Heart left ventricle (tissue), 16 donors: ENCODE results near the gene CNIH2. TPM values are rescaled to one million over a fixed set of nuclear protein-coding genes. Genes with fewer than 3 reads are reported as not detected.

ENCODE experiments used
- ATAC-seq, 4 donors: fragments of 200-7000 bp; cut with Tn5 transposase; one replicate each; pipeline ENCODE4 v1.9.1; 2020 to 2022; ENCODE audit warnings: moderate library complexity in 4 of 4, mild to moderate bottlenecking in 3 of 4, moderate number of reproducible peaks in 1 of 4
- DNase-seq, 5 donors: peaks; one replicate each; pipeline ENCODE4 v3.0.0-alpha.2; 2020
- H3K27ac ChIP-seq, 12 donors: fragments of 200-600 bp; sonication (generic) in 4 of 12; one replicate each; pipeline versions ENCODE4 v1.5.0 to v1.8.0; 2016 to 2022; ENCODE audit warnings: mild to moderate bottlenecking in 2 of 12
- H3K27me3 ChIP-seq, 9 donors: fragments of 200-600 bp; sonication (generic) in 2 of 9; one replicate each; pipeline versions ENCODE4 v1.5.1 to v1.8.0; 2016 to 2022; ENCODE audit warnings: mild to moderate bottlenecking in 3 of 9
- H3K36me3 ChIP-seq, 9 donors: fragments of 200-600 bp; sonication (generic) in 2 of 9; one replicate each; pipeline versions ENCODE4 v1.5.0 to v1.8.0; 2018 to 2022; ENCODE audit warnings: mild to moderate bottlenecking in 2 of 9
- H3K4me1 ChIP-seq, 12 donors: fragments of 200-600 bp; sonication (generic) in 4 of 12; one replicate each; pipeline versions ENCODE4 v1.5.0 to v1.8.0; 2016 to 2022; ENCODE audit warnings: mild to moderate bottlenecking in 3 of 12
- H3K4me3 ChIP-seq, 12 donors: fragments of 200-600 bp; sonication (generic) in 4 of 12; one replicate each; pipeline versions ENCODE4 v1.5.0 to v1.8.0; 2017 to 2022; ENCODE audit warnings: mild to moderate bottlenecking in 9 of 12, moderate library complexity in 4 of 12
- H3K9me3 ChIP-seq, 12 donors: fragments of 200-600 bp; sonication (generic) in 4 of 12; one replicate each; pipeline versions ENCODE4 v1.5.0 to v1.8.0; 2016 to 2022; ENCODE audit warnings: mild to moderate bottlenecking in 1 of 12
- POLR2A ChIP-seq, 2 donors: fragments of 450-650 bp; IDR thresholded peaks; one replicate each; pipeline ENCODE4 v1.6.1; 2017; ENCODE audit warnings: antibody characterized with exemption in 2 of 2, mild to moderate bottlenecking in 2 of 2, moderate library complexity in 2 of 2
- WGBS, 4 donors: extraction: QIAGEN DNeasy Blood & Tissue Kit in 2 of 4; methylation state at CpG; one replicate each; pipeline versions ENCODE4 v1.1.5 to v1.1.7; 2013 to 2018; 5-methylcytosine and 5-hydroxymethylcytosine counted together
- intact Hi-C, 10 donors: fragments of 100-400 bp; cut with DNase I; formaldehyde crosslinking; loops; one replicate each; pipeline versions ENCODE4 v1.11.1 to v1.14.2; 2022
- polyA plus RNA-seq, 2 donors: library from polyadenylated mRNA; stranded (reverse); fragments of 200-250 nt; gene quantifications; one replicate each; pipeline ENCODE4 v1.2.3, GENCODE V29; 2013
- total RNA-seq, 9 donors: library from RNA; depleted of rRNA in 2 of 9; stranded (reverse); fragments of >200 nt in 2 of 9; fragmentation: NEBNext Ultra II Directional in 3 of 9; extraction: Animal tissue kit (Norgen Biotek cat#: 25700) in 3 of 9; gene quantifications; one replicate each; pipeline versions ENCODE4 v1.1.0 to v1.2.4, GENCODE V29; 2016 to 2023
- TF ChIP-seq, protein P1 (sequence below), 12 donors: fragments of 200-600 bp; sonication (generic) in 4 of 12; IDR thresholded peaks; one replicate each; pipeline versions ENCODE4 v1.5.0 to v1.8.0; 2018 to 2022; ENCODE audit warnings: antibody characterized with exemption in 12 of 12, mild to moderate bottlenecking in 5 of 12
- donor health status: ischemic (EF 13 %, LVEDD 7.1; RV severe dilation, severe dysfunction).
- donor health status: healthy with polysubstance abuse.
- donor health status: DM: no; HTN: yes; CAD: no.
- donor health status: DM: no; HTN: no; CAD: no.
- donor health status: ischemic (EF 25% LVEDD 6.9; RV normal size, moderate dysfunction).
- donor health status: ischemic (EF 25% LVEDD 5.7; RV mildly dilated, moderate dysfunction).
- donor health status: healthy.
- donor health status: DM: yes; HTN: yes; CAD: no.
- donor health status: ischemic (EF 35%, LVEDD 5.7; RV mildly dilated, moderate dysfunction).
- donor health status: nonischemic (EF 11% LVEDD 7.7; RV severe dilation, severe dysfunction).
- donor health status: DM: yes; HTN: yes; CAD: no.
- donor health status: PGD.
- donor health status: ischemic (EF 29% LVEDD 5.4; RV normal size, mild dysfunction).
- donor health status: nonischemic (EF 23%, LVEDD 6.1; RV moderate dilation, normal function).

The CNIH2 gene
- total and polyA plus RNA-seq, 11 donors = 0.08 to 0.40 (median 0.25) TPM; not detected in 8

DNA sequence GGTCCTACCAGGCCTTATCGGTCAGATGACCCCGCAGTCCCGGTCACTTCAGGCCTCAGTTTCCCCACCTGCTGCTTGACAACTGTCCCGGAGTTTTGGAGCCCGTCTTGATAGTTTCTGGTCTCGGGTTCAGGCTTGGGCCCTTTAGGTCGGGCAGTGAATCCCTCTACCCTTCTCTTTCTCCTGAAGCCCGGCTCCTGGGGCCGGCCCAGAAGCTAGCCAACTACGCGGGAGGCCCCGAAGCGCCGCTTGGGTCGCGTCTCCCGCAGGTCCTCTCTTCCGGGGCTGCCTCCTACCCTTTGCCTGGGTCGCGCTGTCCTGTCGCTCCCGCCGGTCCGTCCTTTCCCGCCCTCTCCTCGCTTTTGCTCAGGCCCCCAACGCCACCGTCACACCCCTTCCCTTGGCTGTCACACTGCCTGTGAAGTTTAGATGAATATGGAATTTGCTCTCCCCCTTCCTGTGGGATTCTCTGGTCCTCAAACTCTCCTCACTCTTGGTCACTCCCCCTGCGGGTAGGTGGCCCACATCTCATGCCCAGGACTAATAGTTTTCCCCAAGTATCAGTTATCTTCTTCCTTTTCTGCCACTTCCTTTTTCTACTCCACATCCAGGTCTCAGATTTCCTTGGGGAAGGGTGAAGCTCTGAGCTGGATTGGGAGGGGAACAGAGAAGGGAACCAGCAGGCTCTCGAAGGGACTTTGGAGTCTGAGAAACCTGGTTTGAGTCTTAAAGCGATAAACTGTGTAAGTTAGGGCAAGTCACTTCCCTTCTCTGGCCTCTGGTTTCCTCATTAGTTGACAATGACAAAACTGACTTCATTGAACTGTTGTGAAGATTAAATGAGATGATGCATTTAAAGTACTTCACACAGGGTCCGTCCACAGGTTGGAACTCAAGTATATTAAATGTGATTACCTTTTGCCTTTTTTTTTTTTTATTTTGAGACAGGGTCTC lies 8.7 kb upstream of the CNIH2 start:
- Histone ChIP-seq H3K27me3 (no peaks in the 10 kb centered on the region), H3K36me3 (peaks cover 4 to 48% (median 35%) of the 10 kb centered on the region in 9 donors), H3K9me3 (no peaks in the 10 kb centered on the region), H3K4me3 (peak overlapping the region; percentile 61 to 99 (median 92)), H3K27ac (peak overlapping the region; percentile 89 to 99 (median 97)), H3K4me1 (peaks cover 4 to 35% (median 27%) of the 10 kb centered on the region in 12 donors)
- WGBS, 4 donors = 3% methylated on average over 30 to 32 of the region's 32 CpGs
- no peak for ATAC-seq
- TF ChIP-seq, protein P1, sequence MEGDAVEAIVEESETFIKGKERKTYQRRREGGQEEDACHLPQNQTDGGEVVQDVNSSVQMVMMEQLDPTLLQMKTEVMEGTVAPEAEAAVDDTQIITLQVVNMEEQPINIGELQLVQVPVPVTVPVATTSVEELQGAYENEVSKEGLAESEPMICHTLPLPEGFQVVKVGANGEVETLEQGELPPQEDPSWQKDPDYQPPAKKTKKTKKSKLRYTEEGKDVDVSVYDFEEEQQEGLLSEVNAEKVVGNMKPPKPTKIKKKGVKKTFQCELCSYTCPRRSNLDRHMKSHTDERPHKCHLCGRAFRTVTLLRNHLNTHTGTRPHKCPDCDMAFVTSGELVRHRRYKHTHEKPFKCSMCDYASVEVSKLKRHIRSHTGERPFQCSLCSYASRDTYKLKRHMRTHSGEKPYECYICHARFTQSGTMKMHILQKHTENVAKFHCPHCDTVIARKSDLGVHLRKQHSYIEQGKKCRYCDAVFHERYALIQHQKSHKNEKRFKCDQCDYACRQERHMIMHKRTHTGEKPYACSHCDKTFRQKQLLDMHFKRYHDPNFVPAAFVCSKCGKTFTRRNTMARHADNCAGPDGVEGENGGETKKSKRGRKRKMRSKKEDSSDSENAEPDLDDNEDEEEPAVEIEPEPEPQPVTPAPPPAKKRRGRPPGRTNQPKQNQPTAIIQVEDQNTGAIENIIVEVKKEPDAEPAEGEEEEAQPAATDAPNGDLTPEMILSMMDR (IDR thresholded peaks at IDR 0.05) = peak in 2 of 12 donors; percentile 16
- no peak for TF ChIP-seq POLR2A (IDR thresholded peaks at IDR 0.05)
- no peak for DNase-seq
- intact Hi-C loops = loop anchor here in 1 of 10 donors (10.0 kb wide), 1 partner anchor 414 kb away; the partner anchor contains the start of gene CFL1

DNA sequence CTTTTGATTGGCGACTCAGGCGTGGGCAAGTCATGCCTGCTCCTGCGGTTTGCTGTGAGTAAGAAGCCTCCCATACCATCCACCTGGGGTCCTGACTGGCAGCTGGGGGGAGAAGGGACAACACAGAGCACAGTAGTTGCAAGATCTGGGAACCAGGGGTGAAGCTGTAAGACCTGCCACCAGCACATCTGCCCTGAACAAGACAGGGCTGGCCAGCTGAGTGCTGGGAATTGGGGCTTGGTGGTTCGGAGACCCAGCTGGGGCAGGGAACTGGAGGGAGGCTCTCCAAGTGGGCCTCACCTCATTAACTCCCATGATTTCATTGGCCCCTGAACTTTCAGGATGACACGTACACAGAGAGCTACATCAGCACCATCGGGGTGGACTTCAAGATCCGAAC lies 6.2 kb upstream of the CNIH2 start:
- ATAC-seq (no peak), DNase-seq (no peak)
- no peak for TF ChIP-seq POLR2A (IDR thresholded peaks at IDR 0.05)
- TF ChIP-seq, protein P1 (IDR thresholded peaks at IDR 0.05) = no peak
- intact Hi-C loops = no loop called here
- peaks cover 4 to 57% (median 48%) of the 10 kb centered on the region in 9 donors for H3K36me3 ChIP-seq
- H3K4me3 ChIP-seq = no peak overlapping the region
- no peaks in the 10 kb centered on the region for H3K27me3 ChIP-seq
- no peaks in the 10 kb centered on the region for H3K9me3 ChIP-seq
- no peak overlapping the region for H3K27ac ChIP-seq
- H3K4me1 ChIP-seq = peaks cover 0 to 31% (median 23%) of the 10 kb centered on the region in 12 donors
- 93 to 95% (median 94%) methylated on average over 4 to 7 of the region's 7 CpGs for WGBS, 4 donors

DNA sequence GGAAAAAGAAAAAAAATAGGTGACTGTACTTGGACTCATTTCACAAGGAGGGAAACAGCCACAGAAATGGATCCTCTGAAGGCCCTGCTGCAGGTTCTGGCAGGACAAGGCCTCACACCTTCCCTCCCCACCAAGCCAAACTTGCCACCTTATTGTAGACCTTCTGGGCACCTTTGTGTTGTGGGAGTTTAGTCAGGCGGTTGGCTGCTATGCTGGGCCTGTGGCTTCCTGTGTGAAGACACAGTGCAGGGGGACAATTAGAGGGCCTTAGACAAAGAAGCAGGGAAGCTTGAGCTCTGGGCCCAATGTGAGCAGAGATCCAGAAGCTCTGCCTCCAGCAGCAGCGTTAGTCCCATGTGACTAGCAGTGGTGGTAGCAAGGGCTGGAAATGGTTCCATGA lies 5.4 kb upstream of the CNIH2 start:
- intact Hi-C loops = no loop called here
- Histone ChIP-seq H3K4me1 (peaks cover 0 to 29% (median 21%) of the 10 kb centered on the region in 12 donors), H3K27ac (no peak overlapping the region), H3K4me3 (no peak overlapping the region), H3K9me3 (no peaks in the 10 kb centered on the region), H3K36me3 (peaks cover 4 to 57% (median 48%) of the 10 kb centered on the region in 9 donors), H3K27me3 (no peaks in the 10 kb centered on the region)
- WGBS, 4 donors = 86 to 100% (median 93%) methylated on average over 2 of the region's 2 CpGs
- DNase-seq (no peak), ATAC-seq (no peak)
- TF ChIP-seq, protein P1 (IDR thresholded peaks at IDR 0.05) = no peak
- no peak for TF ChIP-seq POLR2A (IDR thresholded peaks at IDR 0.05)

DNA sequence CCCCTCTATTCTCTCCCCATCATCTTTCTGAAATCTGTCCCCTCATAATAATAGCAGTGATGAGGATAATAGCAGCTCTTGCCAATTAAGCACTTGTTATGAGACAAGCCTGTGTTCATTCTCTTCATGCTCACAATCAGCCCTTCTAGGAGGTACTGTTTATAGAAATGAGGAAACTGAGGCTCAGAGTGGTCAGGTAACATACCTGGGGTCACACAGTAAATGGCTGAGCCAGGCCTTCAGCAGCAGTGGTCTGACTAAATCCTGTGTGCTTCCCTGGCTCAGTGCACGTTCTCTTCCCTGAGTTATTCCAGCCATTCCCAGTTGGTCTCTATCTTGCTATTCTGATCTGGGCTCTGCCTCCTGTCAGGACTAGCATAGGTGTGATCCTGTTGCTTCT lies 3.8 kb upstream of the CNIH2 start:
- DNase-seq (no peak), ATAC-seq (no peak)
- intact Hi-C loops = no loop called here
- H3K27ac ChIP-seq = no peak overlapping the region
- peaks cover 4 to 57% (median 48%) of the 10 kb centered on the region in 9 donors for H3K36me3 ChIP-seq
- H3K4me1 ChIP-seq = peaks cover 0 to 34% (median 22%) of the 10 kb centered on the region in 12 donors
- H3K27me3 ChIP-seq = no peaks in the 10 kb centered on the region
- H3K9me3 ChIP-seq = no peaks in the 10 kb centered on the region
- H3K4me3 ChIP-seq = no peak overlapping the region
- 36 to 60% (median 47%) methylated on average over 1 of the region's 1 CpG for WGBS, 4 donors
- TF ChIP-seq, protein P1 (IDR thresholded peaks at IDR 0.05) = no peak
- no peak for TF ChIP-seq POLR2A (IDR thresholded peaks at IDR 0.05)
